ENCODE results near the gene CEP164. TPM values are rescaled to one million over a fixed set of nuclear protein-coding genes. Genes with fewer than 3 reads are reported as not detected.

CEP164 gene
- total RNA-seq, 1 experiment from 2014 or later = 43.7 TPM

- intact Hi-C loops (cut with micrococcal nuclease) = no loop called here
- Histone ChIP-seq H3K27ac (ENCODE audit: low read length) (no peak overlapping the region), H3K4me2 (ENCODE audit: low read length) (no peak overlapping the region), H2AFZ (ENCODE audit: low read length) (no peak overlapping the region), H3K79me2 (ENCODE audit: low read length) (peaks cover 19% of the 10 kb centered on the region), H3F3A (ENCODE audit: low read length, unreplicated experiment) (no peaks in the 10 kb centered on the region), H3K4me1 (ENCODE audit: insufficient read depth, low read length) (peaks cover 10% of the 10 kb centered on the region), H4K20me1 (ENCODE audit: low read length) (no peaks in the 10 kb centered on the region), H3K36me3 (ENCODE audit: low read depth, low read length) (peaks cover 3% of the 10 kb centered on the region; the same call in 1 of the 2 replicates), H3K9ac (ENCODE audit: low read length) (no peak overlapping the region), H3K9me2 (replicated peaks; ENCODE audit: low read length) (no peaks in the 10 kb centered on the region), H3K9me3 (ENCODE audit: low read length) (no peaks in the 10 kb centered on the region), H3K27me3 (ENCODE audit: low read length) (no peaks in the 10 kb centered on the region), H3K4me3 (ENCODE audit: low read length) (no peak overlapping the region)
- no TSS peak for BruUV-seq (replicated peaks)
- CTCF ChIA-PET = no interaction called here
- TF ChIP-seq EZH2phosphoT487 (IDR thresholded peaks at IDR 0.05; ENCODE audit: borderline replicate concordance, low read length) = no peak
- TF ChIP-seq, protein P1, sequence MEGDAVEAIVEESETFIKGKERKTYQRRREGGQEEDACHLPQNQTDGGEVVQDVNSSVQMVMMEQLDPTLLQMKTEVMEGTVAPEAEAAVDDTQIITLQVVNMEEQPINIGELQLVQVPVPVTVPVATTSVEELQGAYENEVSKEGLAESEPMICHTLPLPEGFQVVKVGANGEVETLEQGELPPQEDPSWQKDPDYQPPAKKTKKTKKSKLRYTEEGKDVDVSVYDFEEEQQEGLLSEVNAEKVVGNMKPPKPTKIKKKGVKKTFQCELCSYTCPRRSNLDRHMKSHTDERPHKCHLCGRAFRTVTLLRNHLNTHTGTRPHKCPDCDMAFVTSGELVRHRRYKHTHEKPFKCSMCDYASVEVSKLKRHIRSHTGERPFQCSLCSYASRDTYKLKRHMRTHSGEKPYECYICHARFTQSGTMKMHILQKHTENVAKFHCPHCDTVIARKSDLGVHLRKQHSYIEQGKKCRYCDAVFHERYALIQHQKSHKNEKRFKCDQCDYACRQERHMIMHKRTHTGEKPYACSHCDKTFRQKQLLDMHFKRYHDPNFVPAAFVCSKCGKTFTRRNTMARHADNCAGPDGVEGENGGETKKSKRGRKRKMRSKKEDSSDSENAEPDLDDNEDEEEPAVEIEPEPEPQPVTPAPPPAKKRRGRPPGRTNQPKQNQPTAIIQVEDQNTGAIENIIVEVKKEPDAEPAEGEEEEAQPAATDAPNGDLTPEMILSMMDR (conservative IDR thresholded peaks at IDR 0.05; ENCODE audit: low read depth, low read length) = no peak
- TF ChIP-seq EZH2 (IDR thresholded peaks at IDR 0.05; ENCODE audit: low read length, unreplicated experiment) = no peak
- no peak for DNase-seq
- POLR2A ChIA-PET (ENCODE audit: unreplicated experiment) = no interaction called here
- ATAC-seq = no peak
These were observed 5.2 kb downstream of the CEP164 start for GRCh38 chr11:117332843-117333242.

- Histone ChIP-seq H3F3A (ENCODE audit: low read length, unreplicated experiment) (no peaks in the 10 kb centered on the region), H2AFZ (ENCODE audit: low read length) (no peak overlapping the region), H3K9me3 (ENCODE audit: low read length) (no peaks in the 10 kb centered on the region), H3K4me2 (ENCODE audit: low read length) (no peak overlapping the region), H4K20me1 (ENCODE audit: low read length) (no peaks in the 10 kb centered on the region), H3K79me2 (ENCODE audit: low read length) (peaks cover 12% of the 10 kb centered on the region), H3K27me3 (ENCODE audit: low read length) (no peaks in the 10 kb centered on the region), H3K9me2 (replicated peaks; ENCODE audit: low read length) (no peaks in the 10 kb centered on the region), H3K36me3 (ENCODE audit: low read depth, low read length) (peaks cover 3% of the 10 kb centered on the region; the same call in 1 of the 2 replicates), H3K4me3 (ENCODE audit: low read length) (no peak overlapping the region), H3K9ac (ENCODE audit: low read length) (no peak overlapping the region), H3K4me1 (ENCODE audit: insufficient read depth, low read length) (peaks cover 6% of the 10 kb centered on the region), H3K27ac (ENCODE audit: low read length) (no peak overlapping the region)
- intact Hi-C loops (cut with micrococcal nuclease) = no loop called here
- DNase-seq (no peak), ATAC-seq (no peak)
- ChIA-PET POLR2A (ENCODE audit: unreplicated experiment) (no interaction called here), CTCF (no interaction called here)
- no peak for TF ChIP-seq EZH2 (IDR thresholded peaks at IDR 0.05; ENCODE audit: low read length, unreplicated experiment)
- TF ChIP-seq, protein P1 (conservative IDR thresholded peaks at IDR 0.05; ENCODE audit: low read depth, low read length) = no peak
- TF ChIP-seq EZH2phosphoT487 (IDR thresholded peaks at IDR 0.05; ENCODE audit: borderline replicate concordance, low read length) = no peak
- BruUV-seq (replicated peaks) = no TSS peak
These were observed 6.3 kb downstream of the CEP164 start for GRCh38 chr11:117333917-117334316.

- TF ChIP-seq EZH2phosphoT487 (IDR thresholded peaks at IDR 0.05; ENCODE audit: borderline replicate concordance, low read length) = no peak
- no peak for TF ChIP-seq EZH2 (IDR thresholded peaks at IDR 0.05; ENCODE audit: low read length, unreplicated experiment)
- TF ChIP-seq, protein P1 (conservative IDR thresholded peaks at IDR 0.05; ENCODE audit: low read depth, low read length) = no peak
- Histone ChIP-seq H3K4me1 (ENCODE audit: insufficient read depth, low read length) (no peaks in the 10 kb centered on the region), H3K36me3 (ENCODE audit: low read depth, low read length) (peaks cover 3% of the 10 kb centered on the region; the same call in 1 of the 2 replicates), H4K20me1 (ENCODE audit: low read length) (no peaks in the 10 kb centered on the region), H3K4me3 (ENCODE audit: low read length) (no peak overlapping the region), H3F3A (ENCODE audit: low read length, unreplicated experiment) (no peaks in the 10 kb centered on the region), H3K27me3 (ENCODE audit: low read length) (no peaks in the 10 kb centered on the region), H3K9me2 (replicated peaks; ENCODE audit: low read length) (no peaks in the 10 kb centered on the region), H3K9me3 (ENCODE audit: low read length) (no peaks in the 10 kb centered on the region), H3K4me2 (ENCODE audit: low read length) (no peak overlapping the region), H2AFZ (ENCODE audit: low read length) (no peak overlapping the region), H3K79me2 (ENCODE audit: low read length) (peaks cover 3% of the 10 kb centered on the region; the same call in 1 of the 2 replicates), H3K27ac (ENCODE audit: low read length) (no peak overlapping the region), H3K9ac (ENCODE audit: low read length) (no peak overlapping the region)
- ATAC-seq (no peak), DNase-seq (no peak)
- BruUV-seq (replicated peaks) = no TSS peak
- intact Hi-C loops (cut with micrococcal nuclease) = no loop called here
- ChIA-PET CTCF (no interaction called here), POLR2A (ENCODE audit: unreplicated experiment) (no interaction called here)
These were observed 7.2 kb downstream of the CEP164 start for GRCh38 chr11:117334896-117335295.

Data from PC-3 (cell line).